ENCODE results near the gene EIF3K. TPM values are rescaled to one million over a fixed set of nuclear protein-coding genes. Genes with fewer than 3 reads are reported as not detected.
A peak's percentile ranks its signal among the peaks of the same experiment; 100 is the strongest.

Gene EIF3K
- polyA plus RNA-seq, 1 experiment = 357 TPM

- H3K27me3 ChIP-seq (ENCODE audit: control insufficient read depth, insufficient read depth, low read length) = no peaks in the 10 kb centered on the region
- ChIA-PET CTCF (interaction anchor here (0.7 to 1.1 kb wide), 2 partner anchors 16 to 252 kb away, joined by 3 to 4 read pairs; partner anchors contain the start of gene FAM98C), POLR2A (no interaction called here)
- peaks cover 2% of the 10 kb centered on the region; the same call in 1 of the 2 replicates for H3K36me3 ChIP-seq (ENCODE audit: control insufficient read depth, insufficient read depth, low read length)
- DNase-seq (ENCODE audit: low read depth) = no peak
- TF ChIP-seq CTCF (IDR thresholded peaks at IDR 0.05; ENCODE audit: insufficient read depth, low read depth, low read length) = no peak
- H3K4me3 ChIP-seq (ENCODE audit: low read depth, low read length) = no peak overlapping the region
These were observed 35.7 kb downstream of the EIF3K start for GRCh38 chr19:38654628-38655055.

GRCh38 chr19:38655148-38655824 lies 36.3 kb downstream of the EIF3K start:
- ChIA-PET CTCF (interaction anchor here (0.7 to 1.1 kb wide), 2 partner anchors 15 to 252 kb away, joined by 3 to 4 read pairs; partner anchors contain the start of gene FAM98C), POLR2A (no interaction called here)
- Histone ChIP-seq H3K27me3 (ENCODE audit: control insufficient read depth, insufficient read depth, low read length) (no peaks in the 10 kb centered on the region), H3K4me3 (ENCODE audit: low read depth, low read length) (no peak overlapping the region), H3K36me3 (ENCODE audit: control insufficient read depth, insufficient read depth, low read length) (peaks cover 2% of the 10 kb centered on the region; the same call in 1 of the 2 replicates)
- no peak for DNase-seq (ENCODE audit: low read depth)
- no peak for TF ChIP-seq CTCF (IDR thresholded peaks at IDR 0.05; ENCODE audit: insufficient read depth, low read depth, low read length)

GRCh38 chr19:38656171-38656981 lies 37.4 kb downstream of the EIF3K start:
- 0 out of 2 replicates have a peak, but pooled peaks have one; percentile 4 for TF ChIP-seq CTCF (IDR thresholded peaks at IDR 0.05; ENCODE audit: insufficient read depth, low read depth, low read length)
- Histone ChIP-seq H3K36me3 (ENCODE audit: control insufficient read depth, insufficient read depth, low read length) (peaks cover 2% of the 10 kb centered on the region; the same call in 1 of the 2 replicates), H3K27me3 (ENCODE audit: control insufficient read depth, insufficient read depth, low read length) (no peaks in the 10 kb centered on the region), H3K4me3 (ENCODE audit: low read depth, low read length) (no peak overlapping the region)
- POLR2A ChIA-PET = no interaction called here
- DNase-seq (ENCODE audit: low read depth) = no peak
- CTCF ChIA-PET = interaction anchor here (0.8 kb wide), 1 partner anchor 35 kb away, joined by 3 read pairs; no protein-coding TSS in a partner anchor

GRCh38 chr19:38657633-38658222 lies 38.7 kb downstream of the EIF3K start:
- no peak for TF ChIP-seq CTCF (IDR thresholded peaks at IDR 0.05; ENCODE audit: insufficient read depth, low read depth, low read length)
- peak; percentile 81 for DNase-seq (ENCODE audit: low read depth)
- CTCF ChIA-PET = interaction anchor here (0.6 to 1.9 kb wide), 2 partner anchors 12 to 33 kb away, joined by 4 read pairs; no protein-coding TSS in a partner anchor
- POLR2A ChIA-PET = no interaction called here
- Histone ChIP-seq H3K27me3 (ENCODE audit: control insufficient read depth, insufficient read depth, low read length) (no peaks in the 10 kb centered on the region), H3K4me3 (ENCODE audit: low read depth, low read length) (no peak overlapping the region), H3K36me3 (ENCODE audit: control insufficient read depth, insufficient read depth, low read length) (peaks cover 2% of the 10 kb centered on the region; the same call in 1 of the 2 replicates)

All from BJ (cell line).